NCI-H2081 (cell line): ENCODE results near the gene ABTB1.

Experiments
- DNase-seq, 2 experiments: peaks; one replicate each; lab custom pipeline; 2025; lab: John Stamatoyannopoulos, UW

ABTB1 gene

DNA sequence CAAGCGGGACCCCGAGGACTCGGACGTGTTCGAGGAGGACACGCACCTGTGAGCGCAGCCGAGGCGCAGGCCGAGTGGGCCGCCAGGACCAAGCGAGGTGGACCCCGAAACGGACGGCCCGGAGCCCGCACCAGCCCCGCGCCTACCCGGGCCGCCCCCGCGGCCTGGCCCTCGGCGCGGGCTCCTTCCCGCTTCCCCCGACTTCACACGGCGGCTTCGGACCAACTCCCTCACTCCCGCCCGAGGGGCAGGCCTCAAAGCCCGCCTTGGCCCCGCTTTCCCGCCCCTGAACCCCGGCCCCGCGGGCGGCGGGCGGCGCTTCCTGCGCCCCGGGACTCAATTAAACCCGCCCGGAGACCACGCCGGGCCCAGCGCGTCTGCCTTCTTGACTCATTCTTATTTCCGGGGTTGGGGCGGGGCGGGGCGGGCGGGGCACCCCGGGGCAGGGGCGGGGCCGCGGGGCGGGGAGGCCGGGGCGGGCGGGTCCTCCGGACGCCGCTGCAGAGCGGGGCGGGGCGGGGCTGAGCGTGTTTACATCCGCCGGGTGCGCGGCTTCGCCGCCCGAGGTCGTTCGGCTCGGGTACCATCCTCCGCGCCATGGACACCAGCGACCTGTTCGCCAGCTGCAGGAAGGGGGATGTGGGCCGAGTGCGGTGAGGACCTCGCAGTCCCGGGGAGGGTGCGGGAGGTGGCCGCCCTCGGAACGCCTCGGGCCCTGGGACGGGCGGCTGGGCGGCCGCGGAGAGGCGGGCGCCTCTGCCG, at the start of gene ABTB1:
Gene ABTB1 (plus strand): TSS at position 524 of the 762 bp plus-strand sequence. CDS start 74 bp downstream, at position 598.
- peak; percentile 87 to 88 for DNase-seq

DNA sequence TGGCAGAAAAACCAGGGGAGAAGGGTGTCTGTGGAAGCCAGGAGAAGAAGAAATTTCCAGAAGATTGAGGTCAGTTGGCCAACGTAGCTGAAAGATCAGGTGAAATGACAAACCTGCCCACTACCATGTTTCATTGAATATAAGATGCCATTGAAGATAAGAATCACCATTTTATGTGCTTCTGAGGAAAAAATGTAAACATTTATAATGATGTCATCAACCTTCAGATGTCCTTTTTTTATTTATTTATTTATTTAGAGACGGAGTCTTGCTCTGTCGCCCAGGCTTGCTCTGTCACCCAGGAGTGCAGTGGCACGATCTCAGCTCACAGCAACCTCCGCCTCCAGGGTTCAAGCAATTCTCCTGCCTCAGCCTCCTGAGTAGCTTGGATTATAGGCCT, 48.7 kb upstream of the ABTB1 start:
- no peak for DNase-seq

DNA sequence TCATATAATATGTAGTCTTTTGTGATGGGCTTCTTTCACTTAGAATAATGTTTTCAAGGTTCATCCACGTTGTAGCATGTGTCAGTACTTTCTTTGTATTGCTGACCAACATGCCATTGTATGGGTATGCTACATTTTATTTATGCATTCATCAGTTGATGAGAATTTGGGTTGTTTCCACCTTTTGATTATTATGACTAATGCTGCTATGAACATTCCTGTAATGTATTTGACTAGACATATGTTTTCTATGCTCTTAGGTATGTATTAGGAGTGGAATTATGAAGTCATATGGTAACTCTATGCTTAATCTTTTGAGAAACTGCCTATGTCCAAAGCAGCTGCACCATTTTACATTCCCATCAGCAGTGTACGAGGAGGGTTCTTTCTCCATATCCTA, 46.9 kb upstream of the ABTB1 start:
- no peak for DNase-seq

- no peak for DNase-seq
Measured at GRCh38 chr3:127628426-127628787, 44.3 kb upstream of the ABTB1 start.

GRCh38 chr3:127628788-127629466, 43.8 kb upstream of the ABTB1 start, which contains the start of gene PODXL2:
PODXL2 (plus strand) TSS chr3:127629185; CDS start chr3:127629220, 35 bp downstream.
- peak; percentile 87 to 88 for DNase-seq

GRCh38 chr3:127629467-127630403, 43.0 kb upstream of the ABTB1 start:
- DNase-seq, result peak; percentile 37 to 54

GRCh38 chr3:127630811-127631714, 41.7 kb upstream of the ABTB1 start:
- DNase-seq, result peak; percentile 64 to 81

DNA sequence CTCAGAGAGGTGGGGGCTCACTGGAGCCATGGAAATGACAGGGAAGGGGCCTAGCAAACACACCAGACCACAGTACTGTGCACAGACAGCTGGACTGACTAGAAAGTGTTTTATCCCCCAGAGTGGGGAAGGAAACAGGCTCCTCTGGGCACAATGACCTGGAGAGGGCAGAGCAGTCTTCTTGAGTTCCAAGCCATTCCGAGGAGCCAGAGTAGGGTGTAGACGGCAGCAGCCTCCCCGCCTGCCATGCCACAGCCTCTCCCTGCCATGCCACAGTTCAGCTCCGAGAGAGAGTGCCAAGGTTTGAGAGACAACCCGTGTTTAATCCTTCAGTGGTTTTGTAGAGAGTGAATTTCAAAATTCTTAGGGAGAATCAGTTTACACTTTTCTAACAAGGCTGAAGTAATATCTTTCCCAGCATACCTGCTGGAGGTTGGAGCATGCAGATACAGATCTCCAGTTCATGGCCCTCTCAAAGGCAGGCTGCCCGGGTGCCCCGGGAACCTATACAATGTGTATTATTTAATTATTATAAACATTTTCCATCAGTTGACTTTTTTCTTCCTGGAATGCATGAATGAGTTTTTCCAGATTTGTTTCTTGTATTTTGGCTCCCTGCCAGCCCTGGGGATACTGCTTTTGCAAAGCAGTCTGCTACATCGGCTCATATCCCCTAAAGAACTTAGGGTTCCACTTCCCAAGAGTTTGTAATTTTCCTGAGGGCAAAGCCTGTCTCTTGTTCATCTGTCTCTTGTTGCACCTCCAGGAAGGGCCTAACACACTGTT, 40.5 kb upstream of the ABTB1 start:
- peak in 1 of 2 experiments; percentile 27 for DNase-seq

DNA sequence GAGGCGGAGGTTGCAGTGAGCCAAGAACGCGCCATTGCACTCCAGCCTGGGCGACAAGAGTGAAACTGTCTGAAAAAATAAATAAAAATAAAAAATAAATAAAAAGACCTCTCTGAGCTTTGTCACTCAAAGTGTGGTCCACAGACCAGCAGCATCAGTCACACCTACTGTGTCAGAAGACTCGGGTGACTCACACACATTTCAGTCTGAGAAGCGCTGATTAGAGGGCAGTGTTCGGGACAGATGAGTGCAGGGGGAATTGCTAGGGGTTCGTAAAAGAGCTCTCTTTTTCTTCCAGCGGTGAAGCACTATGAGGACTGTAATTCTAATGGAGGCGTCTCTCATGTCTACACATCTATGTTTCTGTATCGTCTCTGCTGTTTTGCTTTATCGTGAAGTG, 38.1 kb upstream of the ABTB1 start:
- no peak for DNase-seq

- DNase-seq, result no peak
Measured at GRCh38 chr3:127637546-127637945, 35.2 kb upstream of the ABTB1 start.

DNA sequence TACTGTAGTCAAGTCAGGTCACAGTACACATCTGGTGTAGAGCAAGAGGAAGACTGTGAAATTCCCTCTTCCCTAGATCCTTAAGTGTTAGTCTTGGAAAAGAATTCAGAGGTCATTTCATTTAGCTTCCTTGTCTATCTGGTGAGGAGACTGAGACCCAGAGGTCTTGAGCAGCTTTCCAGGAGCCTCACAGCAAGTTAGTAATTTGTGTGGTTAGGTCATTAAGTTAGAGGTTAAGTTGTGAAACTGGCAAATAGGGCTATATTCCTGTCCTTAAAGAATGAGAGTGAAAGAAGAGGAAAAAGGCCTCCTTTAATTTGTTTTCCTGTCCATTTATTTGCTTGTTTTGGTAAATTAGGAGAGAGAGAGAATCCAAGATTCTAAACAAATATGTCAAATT, 34.8 kb upstream of the ABTB1 start:
- DNase-seq, result no peak

DNA sequence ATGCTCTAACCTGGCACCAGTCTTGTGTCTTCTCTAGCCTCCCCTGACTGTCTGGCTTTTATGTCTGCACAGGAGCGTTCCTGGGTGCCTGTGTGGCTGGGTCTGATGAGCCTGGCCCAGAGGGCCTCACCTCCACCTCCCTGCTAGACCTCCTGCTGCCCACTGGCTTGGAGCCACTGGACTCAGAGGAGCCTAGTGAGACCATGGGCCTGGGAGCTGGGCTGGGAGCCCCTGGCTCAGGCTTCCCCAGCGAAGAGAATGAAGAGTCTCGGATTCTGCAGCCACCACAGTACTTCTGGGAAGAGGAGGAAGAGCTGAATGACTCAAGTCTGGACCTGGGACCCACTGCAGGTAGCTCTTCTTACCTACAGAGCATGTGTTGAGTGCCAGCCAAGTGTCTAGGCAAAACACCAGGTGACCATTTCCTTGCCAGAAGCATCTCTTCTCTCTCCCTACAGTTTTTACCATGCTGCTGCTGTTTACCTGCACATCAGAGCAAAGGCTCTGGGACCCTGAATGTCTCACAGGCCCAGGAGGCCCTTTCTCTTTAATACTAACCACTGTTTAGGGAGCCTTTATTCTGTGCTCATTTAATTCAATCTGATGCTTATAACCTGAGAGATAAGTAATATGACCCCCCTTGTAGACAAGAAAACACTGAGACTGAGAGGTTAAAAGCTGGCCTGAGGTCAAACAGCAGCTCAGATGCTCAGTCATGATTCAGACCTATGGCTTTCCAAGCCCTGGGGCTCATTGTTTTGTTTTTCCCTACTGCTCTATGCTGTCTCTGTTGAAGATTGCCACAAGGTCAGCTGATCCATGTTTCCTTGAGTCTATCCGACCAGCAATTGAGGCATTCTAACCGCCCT, 33.3 kb upstream of the ABTB1 start:
- DNase-seq, result no peak

GRCh38 chr3:127640042-127640355, 32.8 kb upstream of the ABTB1 start:
- DNase-seq, result no peak

GRCh38 chr3:127644641-127645370, 27.9 kb upstream of the ABTB1 start:
- DNase-seq, result no peak

GRCh38 chr3:127645371-127646015, 27.3 kb upstream of the ABTB1 start:
- DNase-seq, result no peak

DNA sequence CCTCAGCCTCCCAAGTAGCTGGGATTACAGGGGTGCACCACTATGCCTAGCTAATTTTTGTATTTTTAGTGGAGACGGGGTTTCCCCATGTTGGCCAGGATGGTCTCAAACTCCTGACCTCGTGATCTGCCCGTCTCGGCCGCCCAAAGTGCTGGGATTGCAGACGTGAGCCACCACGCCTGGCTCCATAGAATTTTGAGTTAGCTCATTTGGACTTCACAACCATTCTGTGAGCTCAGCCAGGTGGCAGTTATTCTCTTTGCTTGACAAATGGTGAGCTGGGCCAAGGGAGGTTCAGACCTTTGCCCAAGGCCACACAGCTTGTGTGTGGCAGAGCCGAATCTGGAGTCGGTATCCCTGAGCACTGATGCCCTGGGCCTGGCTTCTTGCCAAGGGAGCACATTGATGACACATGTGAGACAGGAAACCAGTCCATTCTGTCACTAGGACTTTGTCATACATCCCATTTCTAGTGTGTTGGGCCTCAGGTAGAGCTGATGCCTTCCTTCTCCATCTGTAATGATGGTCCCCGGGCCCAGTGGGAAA, 26.2 kb upstream of the ABTB1 start:
- DNase-seq, result no peak

DNA sequence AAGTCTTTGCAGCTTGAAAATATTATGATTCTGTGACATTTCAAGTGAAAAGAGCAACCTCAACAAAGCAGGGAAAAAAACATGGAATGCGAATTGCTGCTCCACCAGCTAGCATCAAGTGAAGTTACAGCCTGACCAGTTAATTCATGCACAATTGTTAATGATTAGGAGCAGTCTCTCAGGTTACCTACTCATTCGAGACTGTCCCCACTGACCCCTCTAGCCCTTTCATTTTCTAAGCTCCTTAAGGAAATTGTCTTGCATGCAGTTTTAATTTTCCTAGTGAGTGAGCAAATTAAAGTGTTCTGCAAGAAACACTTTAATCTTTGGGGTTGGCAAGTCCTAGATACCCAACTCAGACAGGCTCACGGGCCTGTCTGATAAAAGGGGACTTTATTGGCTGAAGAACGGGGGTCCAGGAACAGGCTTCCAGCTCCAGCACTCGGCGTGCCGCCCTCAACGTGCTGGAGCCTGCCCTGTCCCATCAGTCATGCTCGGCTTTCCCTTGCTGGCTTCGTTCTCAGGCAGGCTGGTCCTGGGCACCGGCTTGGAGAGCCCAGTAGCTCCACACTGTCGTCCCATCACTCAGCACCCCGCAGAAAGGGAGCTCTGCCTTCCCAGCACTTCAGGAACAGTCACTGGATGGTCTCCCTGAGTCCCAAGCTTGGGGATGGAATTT, 25.4 kb upstream of the ABTB1 start:
- DNase-seq, result no peak

- no peak for DNase-seq
Measured at GRCh38 chr3:127647845-127648204, 24.9 kb upstream of the ABTB1 start.
